Endothelial cell of umbilical vein (primary cell): ENCODE measurements around the gene NKX3-2.

ENCODE experiments used
- MYC ChIP-seq: IDR thresholded peaks from one replicate; pipeline ENCODE4 v1.6.1; 2011; ENCODE audit warnings: mild to moderate bottlenecking, low read depth, low read length
- POLR2A ChIP-seq: IDR thresholded peaks from 2 replicates; pipeline ENCODE4 v1.6.1; 2012; ENCODE audit warnings: low read depth, mild to moderate bottlenecking, control low read depth, low read length
- POLR2AphosphoS5 ChIP-seq: IDR thresholded peaks from 2 replicates; pipeline ENCODE4 v1.6.1; 2012; ENCODE audit warnings: low read depth, mild to moderate bottlenecking, control low read depth, low read length, moderate library complexity; ENCODE audit not compliant: insufficient read depth
- TF ChIP-seq, protein P1 (sequence below), 2 donors: IDR thresholded peaks; 1 replicate in 1 of 2; 2 replicates in 1 of 2; pipeline ENCODE4 v1.5.1; 2011; ENCODE audit warnings: low read length in 2 of 2, mild to moderate bottlenecking in 2 of 2, moderate library complexity in 2 of 2, control low read depth in 1 of 2, inconsistent platforms in 1 of 2, low read depth in 1 of 2; ENCODE audit not compliant: insufficient read depth in 1 of 2; ENCODE audit errors: extremely low read depth in 1 of 2

DNA sequence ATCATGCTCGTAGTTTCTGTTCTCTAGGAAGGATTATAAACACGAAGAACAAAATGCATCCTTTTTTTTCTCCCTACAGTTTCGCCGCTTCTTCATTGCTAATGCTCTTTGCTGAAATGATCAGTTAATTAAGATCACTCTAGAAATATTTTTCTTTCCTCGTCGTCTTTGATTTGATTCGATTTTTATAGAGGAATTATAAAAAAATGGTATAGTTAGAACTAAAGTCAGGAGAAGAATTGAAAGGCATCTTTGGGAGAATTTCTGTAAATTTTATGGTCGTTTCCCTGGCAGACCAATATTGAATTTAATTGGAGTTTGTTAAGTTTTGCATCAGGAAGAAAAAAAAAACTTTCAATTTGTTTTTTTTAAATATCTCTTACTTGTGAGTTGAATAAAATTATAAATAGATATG lies 1.1 kb upstream of the NKX3-2 start:
- TF ChIP-seq POLR2A (no peak), POLR2AphosphoS5 (no peak), MYC (no peak)
- TF ChIP-seq, protein P1, sequence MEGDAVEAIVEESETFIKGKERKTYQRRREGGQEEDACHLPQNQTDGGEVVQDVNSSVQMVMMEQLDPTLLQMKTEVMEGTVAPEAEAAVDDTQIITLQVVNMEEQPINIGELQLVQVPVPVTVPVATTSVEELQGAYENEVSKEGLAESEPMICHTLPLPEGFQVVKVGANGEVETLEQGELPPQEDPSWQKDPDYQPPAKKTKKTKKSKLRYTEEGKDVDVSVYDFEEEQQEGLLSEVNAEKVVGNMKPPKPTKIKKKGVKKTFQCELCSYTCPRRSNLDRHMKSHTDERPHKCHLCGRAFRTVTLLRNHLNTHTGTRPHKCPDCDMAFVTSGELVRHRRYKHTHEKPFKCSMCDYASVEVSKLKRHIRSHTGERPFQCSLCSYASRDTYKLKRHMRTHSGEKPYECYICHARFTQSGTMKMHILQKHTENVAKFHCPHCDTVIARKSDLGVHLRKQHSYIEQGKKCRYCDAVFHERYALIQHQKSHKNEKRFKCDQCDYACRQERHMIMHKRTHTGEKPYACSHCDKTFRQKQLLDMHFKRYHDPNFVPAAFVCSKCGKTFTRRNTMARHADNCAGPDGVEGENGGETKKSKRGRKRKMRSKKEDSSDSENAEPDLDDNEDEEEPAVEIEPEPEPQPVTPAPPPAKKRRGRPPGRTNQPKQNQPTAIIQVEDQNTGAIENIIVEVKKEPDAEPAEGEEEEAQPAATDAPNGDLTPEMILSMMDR (IDR thresholded peaks at IDR 0.05; ENCODE audit: extremely low read depth in 1 of 2, insufficient read depth in 1 of 2, low read depth in 1 of 2, low read length in 2 of 2) = no peak
